SU-DHL-6 (cell line): Measurements from ENCODE around the gene STAG2.

Experiments used
- H2AFZ ChIP-seq: fragments of 200-600 bp; sonication (generic); 2 replicates; pipeline ENCODE4 v1.6.1; 2014; ENCODE audit warnings: low read depth, mild to moderate bottlenecking, moderate library complexity, mixed read lengths, antibody characterized with exemption, low read length; ENCODE audit not compliant: severe bottlenecking
- H3F3A ChIP-seq: fragments of 200-600 bp; shearing (Covaris generic); 2 replicates; pipeline ENCODE4 v1.6.0; 2016; ENCODE audit warnings: antibody characterized with exemption, mild to moderate bottlenecking; ENCODE audit not compliant: insufficient read depth
- H3K27ac ChIP-seq: fragments of 200-600 bp; sonication (generic); 2 replicates; pipeline ENCODE4 v1.5.1; 2016; ENCODE audit warnings: low read depth, mild to moderate bottlenecking, low read length, moderate library complexity, mixed read lengths
- H3K27me3 ChIP-seq: fragments of 200-600 bp; sonication (generic), shearing (Covaris generic); 2 replicates; pipeline ENCODE4 v1.6.0; 2014; ENCODE audit warnings: mild to moderate bottlenecking, low read length
- H3K36me3 ChIP-seq: fragments of 200-600 bp; sonication (generic); 2 replicates; pipeline ENCODE4 v1.6.1; 2014; ENCODE audit warnings: mild to moderate bottlenecking, low read length, mixed read lengths
- H3K4me2 ChIP-seq: fragments of 300-600, 200-600 bp; shearing (Covaris generic), sonication (generic); 2 replicates; pipeline ENCODE4 v1.6.0; 2014; ENCODE audit warnings: low read length, low read depth, mild to moderate bottlenecking; ENCODE audit not compliant: poor library complexity, severe bottlenecking
- H3K4me3 ChIP-seq: fragments of 200-600 bp; sonication (generic); 2 replicates; pipeline ENCODE4 v1.5.1; 2014; ENCODE audit warnings: antibody characterized with exemption, low read length, mild to moderate bottlenecking, mixed read lengths; ENCODE audit not compliant: insufficient read depth, poor library complexity, severe bottlenecking
- H3K79me2 ChIP-seq: fragments of 200-600 bp; sonication (generic); 2 replicates; pipeline ENCODE4 v1.6.1; 2014; ENCODE audit warnings: mild to moderate bottlenecking, low read length, moderate library complexity; ENCODE audit not compliant: insufficient read depth
- H3K9ac ChIP-seq: fragments of 200-600 bp; sonication (generic); 2 replicates; pipeline ENCODE4 v1.7.0; 2014; ENCODE audit warnings: mild to moderate bottlenecking, low read length
- H3K9me2 ChIP-seq: fragments of 200-600 bp; sonication (generic); replicated peaks from 2 replicates; pipeline ENCODE4 v1.6.1; 2014; ENCODE audit warnings: low read length; ENCODE audit not compliant: insufficient read depth
- H3K9me3 ChIP-seq: fragments of 200-600 bp; sonication (generic); 2 replicates; pipeline ENCODE4 v1.6.1; 2014; ENCODE audit warnings: low read length, mixed read lengths; ENCODE audit not compliant: insufficient read depth
- H4K20me1 ChIP-seq: fragments of 200-600 bp; sonication (generic); 2 replicates; pipeline ENCODE4 v1.6.1; 2014; ENCODE audit warnings: low read depth, mild to moderate bottlenecking, antibody characterized with exemption, low read length, moderate library complexity, mixed read lengths
- EZH2phosphoT487 ChIP-seq: fragments of 200-600 bp; sonication (generic), shearing (Covaris generic); conservative IDR thresholded peaks from 2 replicates; pipeline ENCODE4 v1.6.1; 2018; ENCODE audit warnings: mild to moderate bottlenecking, antibody characterized with exemption, low read length, moderate library complexity, mixed read lengths
- TF ChIP-seq, protein P1 (sequence below): fragments of 200-600 bp; sonication (generic); IDR thresholded peaks from one replicate; pipeline ENCODE4 v1.5.1; 2017; ENCODE audit warnings: antibody characterized with exemption, mild to moderate bottlenecking, low read length, moderate library complexity; ENCODE audit not compliant: insufficient read depth, poor library complexity, severe bottlenecking

Gene STAG2

DNA sequence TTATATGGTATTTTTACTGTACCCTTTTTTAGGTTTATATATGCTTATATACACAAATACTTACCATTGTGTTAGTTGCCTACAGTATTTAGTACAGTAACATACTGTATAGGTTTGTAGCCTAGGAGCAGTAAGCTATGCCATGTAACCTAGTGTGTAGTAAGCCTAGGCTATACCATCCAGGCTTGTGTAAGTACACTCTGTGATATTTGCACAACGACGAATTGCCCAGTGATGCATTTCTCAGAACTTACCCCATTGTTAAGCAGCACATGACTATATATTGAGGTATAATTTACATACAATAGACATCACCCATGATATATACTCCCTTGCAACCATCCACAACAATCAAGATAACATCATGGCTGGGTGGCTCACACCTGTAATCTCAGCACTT lies 40.1 kb downstream of the STAG2 start:
- no peak for TF ChIP-seq EZH2phosphoT487
- TF ChIP-seq, protein P1, sequence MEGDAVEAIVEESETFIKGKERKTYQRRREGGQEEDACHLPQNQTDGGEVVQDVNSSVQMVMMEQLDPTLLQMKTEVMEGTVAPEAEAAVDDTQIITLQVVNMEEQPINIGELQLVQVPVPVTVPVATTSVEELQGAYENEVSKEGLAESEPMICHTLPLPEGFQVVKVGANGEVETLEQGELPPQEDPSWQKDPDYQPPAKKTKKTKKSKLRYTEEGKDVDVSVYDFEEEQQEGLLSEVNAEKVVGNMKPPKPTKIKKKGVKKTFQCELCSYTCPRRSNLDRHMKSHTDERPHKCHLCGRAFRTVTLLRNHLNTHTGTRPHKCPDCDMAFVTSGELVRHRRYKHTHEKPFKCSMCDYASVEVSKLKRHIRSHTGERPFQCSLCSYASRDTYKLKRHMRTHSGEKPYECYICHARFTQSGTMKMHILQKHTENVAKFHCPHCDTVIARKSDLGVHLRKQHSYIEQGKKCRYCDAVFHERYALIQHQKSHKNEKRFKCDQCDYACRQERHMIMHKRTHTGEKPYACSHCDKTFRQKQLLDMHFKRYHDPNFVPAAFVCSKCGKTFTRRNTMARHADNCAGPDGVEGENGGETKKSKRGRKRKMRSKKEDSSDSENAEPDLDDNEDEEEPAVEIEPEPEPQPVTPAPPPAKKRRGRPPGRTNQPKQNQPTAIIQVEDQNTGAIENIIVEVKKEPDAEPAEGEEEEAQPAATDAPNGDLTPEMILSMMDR = no peak
- no peak overlapping the region for H3K27ac ChIP-seq
- H3K4me2 ChIP-seq = no peak overlapping the region
- H3K9ac ChIP-seq = no peak overlapping the region
- H3K9me3 ChIP-seq = no peaks in the 10 kb centered on the region
- H4K20me1 ChIP-seq = peaks cover 6% of the 10 kb centered on the region; the same call in 1 of the 2 replicates
- H3K9me2 ChIP-seq = no peaks in the 10 kb centered on the region
- H3K4me3 ChIP-seq = no peak overlapping the region
- H3F3A ChIP-seq = no peaks in the 10 kb centered on the region; the same call in 1 of the 2 replicates
- peaks cover 93% of the 10 kb centered on the region for H3K79me2 ChIP-seq
- no peaks in the 10 kb centered on the region for H3K36me3 ChIP-seq
- H2AFZ ChIP-seq = no peak overlapping the region
- H3K27me3 ChIP-seq = no peaks in the 10 kb centered on the region

DNA sequence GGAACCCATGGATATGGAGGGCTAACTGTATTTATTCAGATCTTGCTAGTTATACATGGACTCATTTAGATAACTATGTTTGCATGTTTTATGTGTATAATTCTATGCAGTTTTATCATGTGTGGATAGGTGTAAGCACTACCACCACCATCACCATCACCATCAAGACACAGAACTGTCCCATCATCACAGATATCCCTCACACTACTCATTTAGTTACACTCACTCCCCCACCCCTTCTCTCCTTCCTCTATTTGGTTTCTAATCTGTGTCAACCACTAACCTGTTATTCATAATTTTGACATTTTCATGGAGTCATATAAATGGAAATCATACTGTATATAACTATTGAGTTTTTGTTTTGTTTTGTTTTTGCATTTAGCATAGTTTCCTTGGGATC lies 43.7 kb downstream of the STAG2 start:
- Histone ChIP-seq H3K9ac (no peak overlapping the region), H3K27ac (no peak overlapping the region), H3K36me3 (no peaks in the 10 kb centered on the region), H3K9me3 (no peaks in the 10 kb centered on the region), H3K27me3 (no peaks in the 10 kb centered on the region), H2AFZ (no peak overlapping the region), H3K4me2 (no peak overlapping the region), H3K79me2 (peaks cover 90% of the 10 kb centered on the region), H3F3A (no peaks in the 10 kb centered on the region; the same call in 1 of the 2 replicates), H3K9me2 (no peaks in the 10 kb centered on the region), H4K20me1 (peaks cover 6% of the 10 kb centered on the region; the same call in 1 of the 2 replicates), H3K4me3 (no peak overlapping the region)
- TF ChIP-seq, protein P1 = no peak
- no peak for TF ChIP-seq EZH2phosphoT487

DNA sequence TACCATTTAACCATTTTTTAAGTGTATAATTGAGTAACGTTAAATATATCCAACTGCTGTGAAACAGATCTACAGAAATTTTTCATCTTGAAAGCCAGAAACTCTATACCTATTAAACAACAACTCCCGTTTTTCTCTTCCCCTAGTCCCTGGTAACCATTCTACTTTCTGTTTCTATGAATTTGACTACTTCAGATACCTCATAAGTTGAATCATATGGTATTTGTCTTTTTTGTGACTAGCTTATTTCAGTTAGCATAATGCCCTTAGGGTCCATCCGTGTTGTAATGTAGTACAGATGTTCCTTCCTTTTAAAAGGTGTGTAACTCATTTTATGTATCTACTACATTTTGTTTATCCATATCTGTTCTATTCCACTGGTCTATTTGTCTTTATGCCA lies 48.7 kb downstream of the STAG2 start:
- Histone ChIP-seq H3K9me3 (no peaks in the 10 kb centered on the region), H3K9ac (no peak overlapping the region), H3K36me3 (no peaks in the 10 kb centered on the region), H2AFZ (no peak overlapping the region), H3K9me2 (no peaks in the 10 kb centered on the region), H3K4me3 (no peak overlapping the region), H4K20me1 (peaks cover 6% of the 10 kb centered on the region; the same call in 1 of the 2 replicates), H3K27me3 (no peaks in the 10 kb centered on the region), H3K4me2 (no peak overlapping the region), H3K79me2 (peaks cover 97% of the 10 kb centered on the region), H3F3A (no peaks in the 10 kb centered on the region), H3K27ac (no peak overlapping the region)
- TF ChIP-seq, protein P1 = no peak
- TF ChIP-seq EZH2phosphoT487 = no peak
